HTR-8/SVneo (cell line): Measurements from ENCODE around the gene DDX1.
"Not testable (repeated sequence)": the region's sequence is repeated elsewhere in the genome, so short reads cannot be mapped to it uniquely, and the experiment has no call there.

Experiments used
- DNase-seq: peaks from one replicate; pipeline ENCODE4 v3.0.0; 2011; ENCODE audit warnings: low spot score, mixed read lengths; ENCODE audit not compliant: insufficient read length
- FAIRE-seq: peaks from 2 replicates; lab custom pipeline; 2011; peaks lifted over from hg19 to GRCh38; lab: Jason Lieb, UNC

The DDX1 gene

DNA sequence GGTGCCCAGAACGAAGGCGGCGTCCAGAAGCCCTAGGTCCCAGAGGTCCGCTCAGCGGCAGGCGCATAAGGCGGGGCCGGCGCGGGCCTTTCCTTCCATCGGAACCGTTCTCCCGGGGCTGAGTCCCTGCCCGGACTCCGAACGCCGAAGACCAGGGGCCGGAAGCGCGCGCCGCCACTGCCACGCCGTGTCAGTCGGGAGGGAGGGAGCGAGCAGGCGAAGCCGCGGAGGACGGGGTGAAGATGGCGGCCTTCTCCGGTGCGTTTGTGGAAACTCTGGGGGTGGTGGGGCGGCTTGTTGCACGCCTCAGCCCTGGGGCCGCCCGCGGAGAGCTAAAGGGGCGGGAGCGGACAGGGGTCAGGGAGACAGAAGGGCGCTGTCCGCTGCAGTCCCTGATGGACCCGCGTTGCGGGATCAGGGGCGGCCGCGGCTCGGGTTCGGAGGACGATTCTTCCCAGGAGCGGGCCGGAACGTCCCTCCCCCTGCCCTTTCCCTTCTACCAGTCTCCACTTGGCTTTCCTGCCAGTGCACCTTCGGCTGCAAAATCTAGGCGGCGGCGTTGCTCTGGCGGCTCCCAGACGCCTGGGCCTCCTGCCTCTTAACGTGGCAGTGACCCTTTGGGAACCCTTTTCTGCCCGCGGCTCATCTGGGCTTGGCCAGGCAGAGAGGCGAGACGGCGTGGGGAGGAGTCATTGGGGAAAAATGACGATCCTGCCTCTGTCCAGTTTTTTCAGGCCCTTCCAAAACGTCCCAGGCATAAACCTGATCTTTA, at the start of gene DDX1:
TSS of gene DDX1 (plus strand) at position 177 of the 772 bp plus-strand sequence. CDS start at position 243, 66 bp downstream.
- FAIRE-seq (no peak), DNase-seq (peak; percentile 67)

DNA sequence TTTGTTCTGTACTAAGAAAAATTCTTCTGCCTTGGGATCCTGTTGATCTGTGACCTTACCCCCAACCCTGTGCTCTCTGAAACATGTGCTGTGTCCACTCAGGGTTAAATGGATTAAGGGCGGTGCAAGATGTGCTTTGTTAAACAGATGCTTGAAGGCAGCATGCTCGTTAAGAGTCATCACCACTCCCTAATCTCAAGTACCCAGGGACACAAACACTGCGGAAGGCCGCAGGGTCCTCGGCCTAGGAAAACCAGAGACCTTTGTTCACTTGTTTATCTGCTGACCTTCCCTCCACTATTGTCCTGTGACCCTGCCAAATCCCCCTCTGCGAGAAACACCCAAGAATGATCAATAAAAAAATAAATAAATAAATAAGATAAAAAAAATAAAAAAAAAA, 49.4 kb upstream of the DDX1 start:
- not testable (repeated sequence) for FAIRE-seq, DNase-seq

DNA sequence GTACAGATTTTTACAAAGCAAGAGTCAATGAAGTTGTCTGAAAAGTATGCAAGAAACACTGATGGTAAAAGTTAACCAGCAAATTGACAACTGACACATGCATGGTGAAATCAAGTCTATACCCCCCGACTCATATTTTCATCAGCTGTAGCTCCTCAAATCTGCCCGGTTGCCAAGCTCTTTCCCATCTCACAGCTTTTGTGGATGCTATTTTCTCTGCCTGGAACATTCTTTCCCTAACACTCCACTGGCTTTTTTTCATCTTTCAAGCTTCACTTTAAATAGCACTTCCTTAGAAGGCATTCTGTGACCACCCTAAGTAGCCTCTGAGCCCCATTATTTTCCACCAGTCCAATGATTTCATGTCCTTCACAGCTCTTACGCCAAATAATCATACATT, 48.6 kb upstream of the DDX1 start:
- FAIRE-seq = no peak
- DNase-seq = no peak

DNA sequence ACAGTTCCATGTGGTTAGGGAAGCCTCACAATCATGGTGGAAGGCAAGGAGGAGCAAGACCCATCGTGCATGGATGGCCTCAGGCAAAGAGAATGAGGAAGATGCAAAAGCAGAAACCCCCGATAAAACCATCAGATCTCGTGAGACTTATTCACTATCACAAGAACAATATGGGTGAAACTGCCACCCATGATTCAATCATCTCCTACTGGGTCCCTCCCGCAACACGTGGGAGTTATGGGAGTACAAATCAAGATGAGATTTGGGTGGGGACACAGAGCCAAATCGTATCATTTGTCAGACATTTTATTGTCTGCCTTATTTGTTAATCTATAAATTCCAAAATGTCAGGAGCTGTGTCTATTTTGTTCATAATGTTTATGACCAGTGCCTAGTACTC, 48.1 kb upstream of the DDX1 start:
- FAIRE-seq (no peak), DNase-seq (no peak)

DNA sequence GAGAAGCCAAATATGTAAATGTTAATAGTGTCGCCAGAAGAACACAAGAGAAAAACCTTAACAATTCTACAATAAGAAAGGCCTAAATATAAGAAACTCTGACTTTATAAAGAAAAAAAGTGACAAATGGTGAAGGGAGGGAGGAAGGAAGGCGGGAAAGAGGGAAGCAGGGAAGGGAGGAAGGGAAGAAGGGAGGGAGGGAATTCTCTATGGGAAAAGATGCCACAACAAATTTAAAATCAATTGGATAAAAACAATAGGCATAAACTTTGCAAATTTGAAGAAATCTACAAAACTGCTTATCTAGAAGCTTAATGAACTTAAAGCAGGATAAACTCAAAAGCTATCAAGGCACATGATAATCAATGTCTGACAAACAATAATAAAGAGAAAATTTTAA, 47.4 kb upstream of the DDX1 start:
- no peak for DNase-seq
- no peak for FAIRE-seq

DNA sequence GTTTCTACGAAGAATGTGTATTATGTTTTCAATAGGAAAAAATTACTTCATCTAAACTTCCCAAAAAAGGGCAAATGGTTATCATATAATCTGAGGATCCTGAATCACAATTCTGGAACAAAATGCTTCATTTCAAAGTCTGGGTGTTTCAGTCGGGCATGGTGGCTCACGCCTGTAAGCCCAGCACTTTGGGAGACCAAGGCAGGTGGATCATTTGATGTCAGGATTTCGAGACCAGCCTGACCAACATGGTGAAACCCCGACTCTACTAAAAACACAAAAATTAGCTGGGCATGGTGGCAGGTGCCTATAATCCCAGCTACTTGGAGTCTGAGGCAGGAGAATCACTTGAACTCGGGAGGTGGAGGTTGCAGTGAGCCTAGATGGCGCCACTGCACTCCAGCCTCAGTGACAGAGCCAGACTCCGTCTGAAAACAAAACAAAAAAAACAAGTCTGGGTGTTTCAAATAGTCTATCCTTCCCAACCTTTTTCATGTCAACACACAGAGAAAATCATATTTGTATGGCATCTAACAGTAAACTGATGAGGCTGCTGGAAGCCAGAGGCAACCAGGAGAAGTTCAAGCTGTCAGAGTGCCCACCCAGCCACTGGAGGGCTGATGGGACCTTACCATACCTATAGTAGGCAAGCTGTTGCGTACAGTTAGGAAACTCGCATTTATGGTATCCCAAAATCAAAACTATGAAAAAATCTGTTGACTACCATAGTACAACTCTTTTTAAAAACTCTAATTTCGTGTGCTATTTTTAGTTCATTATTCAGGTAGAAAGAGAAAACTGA, 45.2 kb upstream of the DDX1 start:
- DNase-seq = no peak
- no peak for FAIRE-seq

DNA sequence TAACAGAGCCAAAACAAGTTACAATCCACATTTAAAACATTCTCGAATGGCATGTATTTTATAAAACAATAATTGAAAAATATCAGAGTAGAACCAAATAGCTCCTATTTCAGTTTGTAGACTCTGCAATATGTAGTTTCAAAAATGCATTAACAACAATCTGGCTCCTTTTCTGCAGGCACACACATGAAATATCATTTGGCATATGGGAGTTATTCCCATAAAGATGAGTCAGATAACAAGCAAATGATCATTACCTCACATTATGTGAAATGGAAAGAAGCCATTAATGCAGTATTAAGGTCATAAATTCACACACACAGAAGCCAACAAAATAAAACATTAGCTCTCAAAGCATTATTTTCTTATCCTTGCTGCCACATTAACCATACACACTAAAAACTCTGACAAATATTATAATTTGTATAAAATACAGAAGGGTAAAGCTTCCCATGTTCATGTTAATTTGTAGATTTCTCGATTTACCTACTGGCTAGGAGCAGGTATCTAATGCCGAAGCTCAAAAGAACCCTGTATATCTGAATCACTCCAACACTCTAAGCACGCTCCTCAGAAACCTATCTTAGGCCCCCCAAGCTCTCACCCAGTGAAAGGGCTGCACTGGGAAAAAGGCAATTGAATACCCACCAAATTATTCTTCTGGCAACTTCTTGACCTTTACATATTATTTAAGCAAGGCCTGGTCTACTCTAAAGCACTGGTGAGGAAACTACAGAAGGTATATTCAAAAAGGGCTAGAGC, 44.4 kb upstream of the DDX1 start:
- no peak for DNase-seq
- FAIRE-seq = no peak

DNA sequence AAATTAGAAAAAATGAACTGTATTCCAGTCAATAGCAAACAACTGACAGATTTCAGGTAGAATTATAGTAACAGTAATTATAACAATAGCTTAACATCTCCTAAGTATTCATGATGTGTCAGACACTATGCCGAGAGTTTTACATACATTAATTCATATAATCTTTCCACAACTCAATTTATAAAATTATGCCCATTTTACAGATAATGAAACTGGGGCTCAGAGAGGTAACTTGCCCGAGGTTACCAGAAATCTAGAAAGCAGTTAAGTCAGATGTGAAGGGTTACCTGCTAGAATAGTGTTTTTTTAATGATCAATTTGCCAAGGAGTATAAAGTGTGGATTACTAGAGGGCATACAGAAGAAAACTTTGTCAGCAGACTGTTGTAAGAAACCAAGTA, 42.7 kb upstream of the DDX1 start:
- FAIRE-seq (no peak), DNase-seq (no peak)

DNA sequence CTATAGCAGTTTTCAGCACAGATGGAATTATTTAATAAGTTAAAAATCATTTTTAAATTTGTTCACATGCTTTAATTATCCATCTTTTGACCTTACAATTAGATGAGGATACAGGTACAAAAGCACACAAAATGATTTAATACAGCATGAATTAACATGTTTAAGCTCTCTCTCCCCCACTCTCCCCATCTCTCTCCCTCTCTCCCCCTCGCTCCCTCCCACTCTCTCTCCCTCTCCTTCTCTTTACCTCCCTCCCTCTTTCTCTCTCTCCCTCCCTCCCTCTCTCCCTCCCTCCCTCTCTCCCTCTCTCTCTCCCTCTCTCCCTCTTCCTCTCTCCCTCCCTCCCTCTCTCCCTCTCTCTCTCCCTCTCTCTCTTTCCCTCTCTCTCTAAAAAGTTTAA, 38.1 kb upstream of the DDX1 start:
- FAIRE-seq (no peak), DNase-seq (no peak)

DNA sequence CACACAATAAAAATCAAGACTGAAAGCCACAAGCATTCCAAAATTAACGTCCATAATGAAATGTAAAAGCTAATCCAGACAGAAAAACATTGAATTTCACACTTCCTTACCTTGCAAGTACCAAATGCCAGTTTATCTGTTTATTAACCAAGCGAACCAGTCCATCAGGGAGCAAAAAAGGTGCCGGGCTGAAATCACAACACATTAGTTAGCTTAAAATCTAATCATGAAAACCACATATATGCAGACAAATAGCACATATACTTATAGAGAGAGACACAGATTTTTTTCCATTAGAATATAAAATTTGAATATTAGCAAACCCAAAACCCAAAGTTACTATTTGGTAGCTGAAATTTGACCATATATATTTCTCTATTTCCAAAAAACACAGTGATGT, 37.7 kb upstream of the DDX1 start:
- FAIRE-seq (no peak), DNase-seq (no peak)

DNA sequence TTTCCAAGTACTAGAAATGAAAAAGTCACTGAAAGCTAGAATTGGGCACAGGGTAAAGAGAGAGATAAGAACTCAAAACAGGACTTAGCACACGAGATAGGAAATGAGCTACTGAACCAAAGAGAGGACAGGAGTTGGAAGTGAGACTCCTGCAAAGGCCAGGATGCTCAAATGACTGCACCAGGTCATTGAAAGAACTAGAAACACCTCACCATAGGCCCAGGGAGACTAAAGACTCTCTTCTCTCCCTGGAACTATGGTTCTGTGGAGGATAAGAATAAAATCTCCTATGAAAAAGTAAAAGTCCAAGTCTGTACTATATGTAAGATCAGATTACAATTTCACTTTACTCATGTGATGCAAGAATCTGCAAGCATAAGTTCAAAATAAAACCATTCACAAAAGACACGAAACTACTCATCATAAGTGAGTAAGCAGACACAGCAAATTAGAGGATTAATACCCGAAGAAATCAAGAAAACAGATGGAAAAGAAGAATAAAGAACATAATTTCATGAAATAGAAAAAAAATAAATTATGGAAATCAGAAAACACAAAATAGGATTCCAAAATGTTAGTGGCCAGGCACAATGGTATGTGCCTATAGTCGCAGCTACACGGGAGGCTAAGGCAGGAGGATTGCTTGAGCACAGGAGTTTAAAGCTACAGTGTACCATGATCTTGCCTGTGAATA, 37.0 kb upstream of the DDX1 start:
- DNase-seq = no peak

DNA sequence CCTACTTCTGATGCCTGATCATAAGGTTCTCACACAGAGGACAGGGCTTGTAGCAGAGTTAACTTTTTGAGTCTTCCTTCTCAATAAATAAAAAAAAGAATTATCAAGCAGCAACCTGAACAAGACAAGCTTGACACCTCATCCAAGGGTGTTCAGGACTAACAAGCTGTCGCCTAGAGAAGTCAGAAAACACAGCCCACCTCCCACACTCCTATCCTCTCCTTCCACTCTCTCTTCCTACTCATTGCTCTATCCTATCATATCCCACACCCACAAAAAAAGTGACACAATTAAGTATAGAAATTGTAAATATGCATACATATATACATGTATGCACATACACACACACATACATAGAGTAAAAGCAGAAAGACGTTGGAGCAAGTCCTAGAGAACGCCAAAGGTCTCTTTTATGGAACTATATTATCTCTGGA, 35.9 kb upstream of the DDX1 start:
- DNase-seq = no peak
- no peak for FAIRE-seq

More for the DNA sequence above, 37.0 kb upstream of the DDX1 start:
- FAIRE-seq = no peak

DNA sequence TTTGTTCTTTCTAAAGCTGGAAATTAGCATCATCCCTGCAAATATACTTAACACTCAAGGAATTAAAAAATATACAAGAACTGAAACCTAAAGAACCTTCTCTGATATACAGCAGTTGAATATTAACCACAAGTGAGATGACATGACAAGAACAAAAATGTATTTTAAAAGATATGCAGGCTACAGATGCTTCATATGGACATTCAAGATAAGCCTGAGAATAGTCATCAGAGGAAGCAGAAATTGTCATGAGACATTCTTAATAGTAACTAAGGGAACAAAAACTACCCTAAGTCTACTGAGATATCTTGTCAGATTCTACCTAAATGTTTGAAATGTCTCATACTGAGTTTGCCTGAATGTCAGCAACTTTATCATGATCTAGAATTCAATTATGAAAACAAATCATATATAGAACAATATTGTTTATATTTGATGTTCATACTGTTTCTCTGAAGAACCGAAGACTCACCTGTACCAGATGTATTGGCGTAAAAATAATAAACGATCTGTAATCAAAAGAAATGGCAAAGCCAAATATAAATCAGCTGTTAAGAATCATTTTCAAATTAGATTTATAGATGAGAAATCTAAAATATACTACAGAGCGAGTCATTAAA, 35.2 kb upstream of the DDX1 start:
- no peak for FAIRE-seq
- no peak for DNase-seq

DNA sequence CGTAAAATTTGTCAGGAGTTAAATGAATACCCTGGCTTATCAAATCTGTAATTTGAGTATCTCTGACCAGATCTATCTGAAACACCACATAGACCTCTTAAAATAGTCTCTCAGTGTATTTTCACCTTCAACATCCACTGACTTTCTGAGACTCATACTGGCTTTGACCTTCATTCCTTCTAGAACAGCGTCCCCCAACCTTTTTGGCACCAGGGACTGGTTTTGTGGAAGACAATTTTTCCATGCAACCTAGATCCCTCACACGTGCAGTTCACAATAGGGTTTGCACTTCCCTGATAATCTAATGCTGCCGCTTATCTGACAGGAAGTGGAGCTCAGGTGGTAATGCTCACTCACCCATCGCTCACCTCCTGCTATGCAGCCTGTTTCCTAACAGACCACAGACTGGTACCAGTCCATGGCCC, 33.8 kb upstream of the DDX1 start:
- FAIRE-seq (no peak), DNase-seq (no peak)

DNA sequence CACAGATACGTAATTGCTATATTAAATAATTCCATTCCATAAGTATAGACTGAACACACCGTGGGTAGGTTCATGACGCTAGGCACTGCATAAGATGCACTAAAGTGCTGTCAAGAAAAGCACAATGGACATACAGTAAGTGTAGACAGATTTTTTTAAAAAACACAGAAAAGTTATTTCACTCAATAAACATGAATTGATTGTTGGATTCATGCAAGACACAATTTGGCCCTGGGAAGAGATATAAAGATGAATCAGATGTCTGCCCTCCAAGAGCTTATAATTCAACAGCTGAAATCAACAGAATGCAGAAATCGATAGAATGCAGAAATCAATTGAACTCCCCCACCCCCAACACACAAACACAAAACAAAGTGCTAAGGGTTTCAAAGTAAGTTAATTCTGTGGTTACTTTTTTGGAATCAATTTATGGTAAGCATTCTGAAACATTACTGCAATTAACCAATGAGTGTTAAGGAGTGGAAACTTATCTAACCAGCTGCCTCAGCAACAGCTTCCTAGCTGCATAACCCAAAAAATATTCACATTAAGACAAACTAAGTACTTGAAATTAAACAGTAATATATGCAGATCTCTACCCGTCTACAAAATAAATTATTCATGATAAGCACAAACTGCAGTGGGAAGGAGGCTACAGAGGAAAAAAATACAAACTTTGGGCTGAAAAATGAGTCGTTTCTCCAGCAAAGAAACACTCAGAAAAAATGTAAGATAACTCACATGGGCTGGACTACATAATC, 32.1 kb upstream of the DDX1 start:
- DNase-seq = no peak
- FAIRE-seq = no peak

DNA sequence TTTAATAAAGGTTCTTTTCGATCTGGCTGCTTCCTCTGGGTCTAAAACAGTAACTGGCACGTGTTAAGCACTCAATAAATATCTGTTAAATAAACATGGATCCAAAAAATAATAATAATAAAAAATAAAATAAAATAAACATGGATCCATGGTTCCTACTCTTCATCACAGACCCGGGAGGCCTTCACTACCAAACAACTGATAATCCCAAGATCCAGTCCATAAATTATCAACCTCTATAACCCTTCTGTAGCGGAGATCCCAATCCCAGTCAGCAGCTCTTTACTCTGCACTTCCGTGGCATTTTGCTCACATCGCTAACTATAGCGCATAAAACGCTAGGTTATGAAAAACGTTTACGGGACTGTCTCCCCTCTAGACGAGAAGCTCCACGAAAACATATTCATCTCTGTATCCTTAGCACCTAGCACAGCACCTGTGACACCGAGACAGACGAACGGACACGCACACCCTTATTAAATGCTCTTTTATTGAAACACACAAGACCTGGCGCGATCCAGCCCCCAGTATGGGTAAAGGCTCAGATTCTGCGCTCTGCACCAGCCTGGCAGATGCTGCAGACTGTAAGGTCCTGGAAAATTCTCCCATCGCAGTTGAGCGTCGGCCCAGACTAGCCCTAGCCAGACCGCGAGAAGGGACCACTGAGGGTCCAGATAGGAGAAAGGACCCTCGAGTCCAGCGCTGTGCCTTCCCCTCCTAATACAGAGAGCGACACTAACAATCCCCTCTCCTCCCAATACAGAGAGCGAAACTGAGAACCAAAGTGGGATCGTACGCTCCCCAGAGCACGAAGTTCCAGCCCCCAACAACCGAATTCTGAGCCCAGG, 31.3 kb upstream of the DDX1 start:
- DNase-seq (peak; percentile 33), FAIRE-seq (no peak)

DNA sequence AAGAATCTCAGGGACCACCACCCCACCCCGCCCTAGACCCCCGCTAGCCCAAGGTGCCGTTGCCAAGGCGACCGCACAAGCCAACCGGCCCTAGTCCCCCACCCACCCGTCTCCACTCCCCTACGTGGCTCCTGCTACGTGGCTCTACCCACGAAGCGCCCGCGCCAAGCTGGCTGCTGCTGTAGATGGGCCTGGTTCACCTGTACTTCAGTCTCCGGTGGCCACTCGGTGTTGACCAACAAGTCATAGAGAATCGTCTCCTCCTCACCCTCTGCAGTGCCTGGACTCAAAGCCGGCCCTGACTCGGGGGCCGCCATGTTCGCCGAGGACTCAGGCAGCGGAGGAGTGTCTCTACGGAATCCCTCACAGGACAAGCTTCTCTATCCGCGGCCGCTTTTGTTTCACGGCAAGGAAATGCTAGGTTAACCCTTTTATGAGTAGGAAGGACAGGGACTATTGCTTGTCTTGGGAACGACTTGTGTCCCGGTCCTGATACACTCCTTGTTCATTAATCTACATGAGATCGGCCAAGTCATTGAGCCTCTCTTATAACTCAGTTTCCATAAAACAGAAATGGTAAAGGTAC, 30.6 kb upstream of the DDX1 start, which contains the start of gene NBAS:
TSS of gene NBAS (minus strand) at position 347 of the 586 bp plus-strand sequence. CDS start at position 317, 30 bp downstream.
- FAIRE-seq (no peak), DNase-seq (peak; percentile 76)
